ENCODE measurements around the gene RDM1.

RDM1 gene

GRCh38 chr17:35870906-35871819 is 59.4 kb downstream of the RDM1 start:
- no peak for DNase-seq (ENCODE audit: low read depth in 2 of 2)

GRCh38 chr17:35868737-35869136 is 61.8 kb downstream of the RDM1 start, which contains the start of gene HEATR9:
HEATR9 (minus strand) TSS chr17:35868891; CDS start chr17:35868742, 149 bp downstream.
- DNase-seq (ENCODE audit: low read depth in 2 of 2) = no peak
